ENCODE results near the gene USH1C. TPM values are rescaled to one million over a fixed set of nuclear protein-coding genes. Genes with fewer than 3 reads are reported as not detected.

Gene USH1C
- total and polyA plus RNA-seq, 9 of the 15 experiments (the other 6 are each of a cell fraction or from before 2014, with no cell fraction given): 0.04 TPM; not detected in 8

DNA sequence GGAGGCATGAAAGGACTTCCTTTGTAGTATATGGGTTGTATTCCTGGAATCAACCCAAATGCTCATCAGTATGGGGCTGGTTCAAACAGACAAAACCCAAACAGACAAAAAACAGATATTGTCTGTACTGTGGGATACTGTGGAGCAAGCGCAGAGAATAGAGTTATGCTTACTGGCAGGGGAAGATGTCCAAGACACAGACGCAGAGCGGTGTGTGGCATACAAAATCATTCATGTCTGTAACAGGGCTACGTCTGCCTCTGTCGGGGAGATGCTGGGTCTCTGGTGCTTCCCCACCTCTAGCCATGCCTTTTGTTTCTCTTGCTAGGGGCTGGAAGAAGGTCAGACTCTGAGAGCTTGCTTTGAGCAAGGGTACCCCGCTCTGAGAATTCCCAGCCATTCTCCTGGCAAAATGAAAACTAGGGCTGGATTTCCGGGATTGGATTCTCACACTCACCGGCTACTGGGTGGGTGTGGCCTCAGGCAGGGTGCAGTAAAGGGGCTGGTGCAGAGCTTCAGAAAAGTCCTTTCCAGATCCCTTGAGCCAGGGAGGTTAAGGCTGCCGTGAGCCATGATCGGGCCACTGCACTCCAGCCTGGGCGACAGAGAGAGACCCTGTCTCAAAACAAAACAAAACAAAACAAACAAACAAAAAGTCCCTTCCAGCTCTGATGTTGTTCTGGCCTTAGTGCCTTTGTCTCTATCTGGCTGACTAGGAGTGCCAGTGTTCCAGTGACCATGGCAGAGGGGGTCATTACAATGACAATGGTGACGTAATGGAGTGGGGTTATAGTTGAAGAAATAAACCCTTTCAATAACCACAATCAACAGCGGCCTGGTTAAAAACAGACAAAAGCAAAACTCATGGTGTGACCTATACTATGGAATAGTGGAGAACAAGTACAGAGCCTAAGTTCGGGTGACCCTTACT, 64.7 kb downstream of the USH1C start:
- H3K79me2 ChIP-seq (ENCODE audit: control insufficient read depth, insufficient read depth, low read length): no peaks in the 10 kb centered on the region
- POLR2A ChIA-PET: interaction anchor here (0.7 kb wide), 1 partner anchor 38 kb away, joined by 4 read pairs; no protein-coding TSS in a partner anchor
- ATAC-seq (peak; percentile 91), DNase-seq (ENCODE audit: extremely low read depth in 1 of 4, low spot score in 3 of 4) (peak; percentile 39 to 68 (median 62)), FAIRE-seq (peak; percentile 60)
- H3K27me3 ChIP-seq (ENCODE audit: control insufficient read depth in 2 of 2, insufficient read depth in 2 of 2, low read length in 2 of 2): peaks cover 5 to 46% of the 10 kb centered on the region in 2 experiments; a peak in 4 of 5 replicates
- BruUV-seq (replicated peaks): no TSS peak
- under 1% methylated on average over 14 of the region's 14 CpGs for WGBS (ENCODE audit: insufficient coverage, low coverage, missing lambda C conversion rate)
- in situ Hi-C loops (cut with MboI) (no loop called here), intact Hi-C loops (cut with micrococcal nuclease) (loop anchor here (1.0 kb wide), 1 partner anchor 90 kb away; no protein-coding TSS in a partner anchor)
- no peaks in the 10 kb centered on the region for H3K9me1 ChIP-seq (ENCODE audit: control insufficient read depth, insufficient read depth, low read length)
- peaks cover 0 to 8% of the 10 kb centered on the region in 2 experiments; a peak in 1 of 5 replicates for H3K4me1 ChIP-seq (replicated peaks in 1 of 2; ENCODE audit: control insufficient read depth in 2 of 2, insufficient read depth in 2 of 2, low read length in 2 of 2)
- H3K9me3 ChIP-seq (replicated peaks; ENCODE audit: control insufficient read depth, insufficient read depth, low read depth, low read length): no peaks in the 10 kb centered on the region
- CTCF ChIA-PET (ENCODE audit: low intra/inter-chr PET ratio): no interaction called here
- H4K20me1 ChIP-seq (replicated peaks; ENCODE audit: control insufficient read depth, insufficient read depth, low read length): no peaks in the 10 kb centered on the region
- no peak overlapping the region for H3K9ac ChIP-seq (ENCODE audit: insufficient read depth in 1 of 2, low read depth in 2 of 2, low read length in 2 of 2)
- no peaks in the 10 kb centered on the region for H3K36me3 ChIP-seq (ENCODE audit: control insufficient read depth, insufficient read depth, low read length)
- no peak overlapping the region for H2AFZ ChIP-seq (ENCODE audit: low read depth, low read length)
- no peak overlapping the region for H3K4me2 ChIP-seq (ENCODE audit: insufficient read depth, low read length)
- no peak overlapping the region for H3K27ac ChIP-seq (ENCODE audit: extremely low read depth, low read depth, low read length)
- H3K4me3 ChIP-seq: no peak overlapping the region
- TF ChIP-seq NEUROD1 (IDR thresholded peaks at IDR 0.05; ENCODE audit: borderline replicate concordance, low read depth, low read length, partially characterized antibody): peak; percentile 60
- no peak for TF ChIP-seq MLX (CRISPR knock-in tag; conservative IDR thresholded peaks at IDR 0.05)
- TF ChIP-seq ZNF354B (CRISPR knock-in tag; IDR thresholded peaks at IDR 0.05): no peak
- no peak for TF ChIP-seq POLR2AphosphoS5 (IDR thresholded peaks at IDR 0.05; ENCODE audit: control insufficient read depth, insufficient read depth, low read depth, low read length)
- TF ChIP-seq CHAMP1 (IDR thresholded peaks at IDR 0.05): no peak
- TF ChIP-seq MCM7 (IDR thresholded peaks at IDR 0.05): no peak
- TF ChIP-seq ZC3H11A (IDR thresholded peaks at IDR 0.05; ENCODE audit: low read depth, low read length): no peak
- no peak for TF ChIP-seq TCF15 (CRISPR knock-in tag; IDR thresholded peaks at IDR 0.05)
- no peak for TF ChIP-seq ZNF23 (CRISPR knock-in tag; IDR thresholded peaks at IDR 0.05)
- no peak for TF ChIP-seq ARID2 (IDR thresholded peaks at IDR 0.05)
- 0 out of 2 replicates have a peak, but pooled peaks have one; percentile 27 for TF ChIP-seq KLF13 (tag; IDR thresholded peaks at IDR 0.05; ENCODE audit: borderline replicate concordance, low read depth)
- TF ChIP-seq RBM14 (IDR thresholded peaks at IDR 0.05; ENCODE audit: borderline replicate concordance, insufficient read depth, low read depth, low read length): no peak
- TF ChIP-seq ZFX (CRISPR knock-in tag; IDR thresholded peaks at IDR 0.05): no peak
- TF ChIP-seq, protein P1, sequence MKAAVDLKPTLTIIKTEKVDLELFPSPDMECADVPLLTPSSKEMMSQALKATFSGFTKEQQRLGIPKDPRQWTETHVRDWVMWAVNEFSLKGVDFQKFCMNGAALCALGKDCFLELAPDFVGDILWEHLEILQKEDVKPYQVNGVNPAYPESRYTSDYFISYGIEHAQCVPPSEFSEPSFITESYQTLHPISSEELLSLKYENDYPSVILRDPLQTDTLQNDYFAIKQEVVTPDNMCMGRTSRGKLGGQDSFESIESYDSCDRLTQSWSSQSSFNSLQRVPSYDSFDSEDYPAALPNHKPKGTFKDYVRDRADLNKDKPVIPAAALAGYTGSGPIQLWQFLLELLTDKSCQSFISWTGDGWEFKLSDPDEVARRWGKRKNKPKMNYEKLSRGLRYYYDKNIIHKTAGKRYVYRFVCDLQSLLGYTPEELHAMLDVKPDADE (conservative IDR thresholded peaks at IDR 0.05; ENCODE audit: control insufficient read depth, low read depth, low read length): no peak
- TF ChIP-seq ZFP30 (CRISPR knock-in tag; IDR thresholded peaks at IDR 0.05; ENCODE audit: borderline replicate concordance): no peak
- no peak for TF ChIP-seq ZNF444 (CRISPR knock-in tag; IDR thresholded peaks at IDR 0.05)
